HepG2 (cell line): Measurements from ENCODE around the gene RNF8. TPM values are rescaled to one million over a fixed set of nuclear protein-coding genes. Genes with fewer than 3 reads are reported as not detected.

ENCODE experiments used
- ARHGAP35 ChIP-seq: sonication (generic); formaldehyde crosslinking; IDR thresholded peaks from 2 replicates; pipeline ENCODE4 v1.9.0; 2022; ENCODE audit warnings: mild to moderate bottlenecking, inconsistent platforms, moderate library complexity, missing genetic modification reagents, borderline replicate concordance
- CREB1 ChIP-seq, 2 experiments: fragments of 450-650 bp in 1 of 2; IDR thresholded peaks; 2 replicates each; pipeline ENCODE4 v1.6.1; 2016 to 2017; ENCODE audit warnings: control low read depth in 1 of 2, mild to moderate bottlenecking in 1 of 2, missing compliant biosample characterization in 1 of 2, missing genetic modification characterization in 1 of 2
- DZIP1 ChIP-seq: sonication (generic); formaldehyde crosslinking; IDR thresholded peaks from 2 replicates; pipeline ENCODE4 v1.5.0; 2020; ENCODE audit warnings: mild to moderate bottlenecking, missing genetic modification reagents
- GRHL1 ChIP-seq: sonication (generic); formaldehyde crosslinking; conservative IDR thresholded peaks from 2 replicates; pipeline ENCODE4 v1.8.0; 2022; ENCODE audit warnings: missing genetic modification reagents
- HIVEP1 ChIP-seq: sonication (generic); formaldehyde crosslinking; IDR thresholded peaks from 2 replicates; pipeline ENCODE4 v1.4.0; 2020; ENCODE audit warnings: mild to moderate bottlenecking, missing genetic modification reagents
- JUNB ChIP-seq: sonication (generic); formaldehyde crosslinking; IDR thresholded peaks from 2 replicates; pipeline ENCODE4 v1.8.0; 2022; ENCODE audit warnings: missing genetic modification reagents, mild to moderate bottlenecking, borderline replicate concordance
- KAT2B ChIP-seq: fragments of 150-350 bp; IDR thresholded peaks from 2 replicates; pipeline ENCODE4 v1.6.1; 2014; ENCODE audit warnings: low read depth, low read length, borderline replicate concordance
- KDM2A ChIP-seq: sonication (generic); formaldehyde crosslinking; IDR thresholded peaks from 2 replicates; pipeline ENCODE4 v1.4.0; 2020; ENCODE audit warnings: low read depth, missing genetic modification reagents, borderline replicate concordance
- SATB2 ChIP-seq: sonication (generic); formaldehyde crosslinking; IDR thresholded peaks from 2 replicates; pipeline ENCODE4 v1.5.0; 2020; ENCODE audit warnings: missing genetic modification reagents
- ZBTB44 ChIP-seq: sonication (generic); formaldehyde crosslinking; IDR thresholded peaks from 2 replicates; pipeline ENCODE4 v1.4.0; 2020; ENCODE audit warnings: missing genetic modification reagents
- ZNF121 ChIP-seq: sonication (generic); formaldehyde crosslinking; IDR thresholded peaks from 2 replicates; pipeline ENCODE4 v1.5.0; 2020; ENCODE audit warnings: mild to moderate bottlenecking, missing genetic modification reagents
- ZNF234 ChIP-seq: sonication (generic); formaldehyde crosslinking; conservative IDR thresholded peaks from 2 replicates; pipeline ENCODE4 v1.5.1; 2020; ENCODE audit warnings: mild to moderate bottlenecking, missing genetic modification reagents
- ZNF280D ChIP-seq: sonication (generic); formaldehyde crosslinking; IDR thresholded peaks from 2 replicates; pipeline ENCODE4 v1.5.1; 2020; ENCODE audit warnings: mild to moderate bottlenecking, missing genetic modification reagents
- ZNF567 ChIP-seq: sonication (generic); formaldehyde crosslinking; IDR thresholded peaks from 2 replicates; pipeline ENCODE4 v1.8.1; 2023; ENCODE audit warnings: mild to moderate bottlenecking, missing genetic modification reagents, borderline replicate concordance
- ZNF670 ChIP-seq: sonication (generic); formaldehyde crosslinking; IDR thresholded peaks from 2 replicates; pipeline ENCODE4 v1.8.0; 2022; ENCODE audit warnings: mild to moderate bottlenecking, missing genetic modification reagents, borderline replicate concordance
- ZNF839 ChIP-seq: sonication (generic); formaldehyde crosslinking; IDR thresholded peaks from 2 replicates; pipeline ENCODE4 v1.4.0; 2020; ENCODE audit warnings: missing genetic modification reagents, mild to moderate bottlenecking, borderline replicate concordance
- ZSCAN21 ChIP-seq: sonication (generic); formaldehyde crosslinking; IDR thresholded peaks from 2 replicates; pipeline ENCODE4 v1.8.0; 2022; ENCODE audit warnings: mild to moderate bottlenecking, missing genetic modification reagents, moderate library complexity, borderline replicate concordance
- polyA plus RNA-seq, 8 experiments: library from polyadenylated mRNA; depleted of rRNA in 3 of 8; stranded (reverse) in 7 of 8; unstranded in 1 of 8; fragments of >200 nt; fragmentation: Illumina TruSeq in 4 of 8; extraction: Trizol in 4 of 8; gene quantifications; 2 replicates each; pipeline versions ENCODE4 v1.2.1 to v1.2.3, GENCODE V29; 2011 to 2016; ENCODE audit warnings: low read depth in 4 of 8, missing spikeins in 1 of 8, mixed read lengths in 1 of 8; ENCODE audit not compliant: insufficient read depth in 1 of 8
- total RNA-seq, 5 experiments: library from RNA; depleted of rRNA; stranded (reverse); fragments of >200 nt; fragmentation: Illumina TruSeq; extraction: Trizol; gene quantifications; 2 replicates each; pipeline ENCODE4 v1.2.3, GENCODE V29; 2016; ENCODE audit warnings: low read depth in 1 of 5

The RNF8 gene
- total and polyA plus RNA-seq, 2 of the 13 experiments (the other 11 are each of a cell fraction or from before 2014, with no cell fraction given): 21.8 to 47.6 TPM

- TF ChIP-seq DZIP1 (CRISPR knock-in tag): no peak
- peak; percentile 75; the same call in 1 of the 2 replicates for TF ChIP-seq SATB2 (CRISPR knock-in tag)
- TF ChIP-seq CREB1 (IDR thresholded peaks at IDR 0.05): no peak
- no peak for TF ChIP-seq CREB1 (CRISPR knock-in tag; IDR thresholded peaks at IDR 0.05)
- no peak for TF ChIP-seq ZNF670 (CRISPR knock-in tag)
- TF ChIP-seq ZBTB44 (CRISPR knock-in tag): no peak
- TF ChIP-seq ARHGAP35: no peak
- TF ChIP-seq ZSCAN21 (CRISPR knock-in tag): peak; percentile 20; the same call in 1 of the 2 replicates
- TF ChIP-seq JUNB (CRISPR knock-in tag): peak; percentile 61; the same call in 1 of the 2 replicates
- TF ChIP-seq ZNF234 (CRISPR knock-in tag): no peak; the same call in 1 of the 2 replicates
- no peak for TF ChIP-seq ZNF280D (CRISPR knock-in tag)
- no peak; the same call in 1 of the 2 replicates for TF ChIP-seq KDM2A (CRISPR knock-in tag)
- TF ChIP-seq KAT2B: no peak
- TF ChIP-seq ZNF839 (CRISPR knock-in tag): no peak; the same call in 1 of the 2 replicates
- no peak for TF ChIP-seq ZNF567 (CRISPR knock-in tag)
- TF ChIP-seq GRHL1: no peak
- no peak for TF ChIP-seq ZNF121
- 0 out of 2 replicates have a peak, but pooled peaks have one; percentile 69 for TF ChIP-seq HIVEP1 (CRISPR knock-in tag)
These were observed at the start of gene RNF8 (continued) for GRCh38 chr6:37353761-37354525.
